ENCODE results near the gene VPS9D1.
"Not testable (repeated sequence)": the region's sequence is repeated elsewhere in the genome, so short reads cannot be mapped to it uniquely, and the experiment has no call there.

The VPS9D1 gene

DNA sequence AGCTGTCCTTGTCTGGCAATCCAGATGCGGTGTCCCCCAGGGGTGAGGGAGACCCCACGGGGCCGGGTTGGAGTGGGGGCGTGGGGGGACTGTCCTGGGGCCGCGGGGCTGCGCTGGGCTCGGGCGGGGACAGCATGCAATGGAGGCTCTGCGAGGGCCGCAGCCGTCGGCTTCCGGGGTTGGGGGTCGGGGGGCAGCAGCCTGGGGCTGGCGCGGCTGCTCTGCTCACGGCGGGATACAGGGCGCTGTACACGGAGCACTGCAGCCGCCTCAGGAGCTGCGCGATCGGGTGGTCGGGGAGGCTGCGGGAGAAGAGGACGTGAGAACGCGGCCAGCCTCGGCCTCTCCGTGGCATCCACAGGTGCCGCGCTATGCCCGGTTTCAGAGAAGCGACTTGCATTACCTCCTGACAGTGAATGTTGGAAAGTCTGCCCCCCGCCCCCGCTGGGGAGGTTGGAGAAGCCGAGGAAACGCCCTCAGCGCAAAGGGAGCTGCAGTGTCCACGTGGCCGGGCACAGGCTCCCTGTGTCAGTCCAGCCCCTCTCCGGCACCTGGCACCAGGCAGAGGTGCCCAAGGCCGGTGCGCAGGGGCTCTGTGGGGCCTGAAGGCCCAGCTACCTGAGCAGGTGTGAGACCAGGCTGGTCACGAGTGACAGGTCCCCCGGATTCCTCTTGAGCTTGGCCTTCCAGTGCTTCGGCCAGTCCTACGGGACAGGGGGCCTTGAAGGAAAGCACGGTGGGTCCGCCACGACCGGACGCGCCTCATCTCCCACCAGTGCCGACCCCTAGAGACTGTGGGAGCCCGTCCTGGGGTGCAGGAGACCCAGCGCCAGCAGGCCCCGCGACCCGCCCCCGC lies 9.8 kb downstream of the VPS9D1 start:
- DNase-seq: no peak

DNA sequence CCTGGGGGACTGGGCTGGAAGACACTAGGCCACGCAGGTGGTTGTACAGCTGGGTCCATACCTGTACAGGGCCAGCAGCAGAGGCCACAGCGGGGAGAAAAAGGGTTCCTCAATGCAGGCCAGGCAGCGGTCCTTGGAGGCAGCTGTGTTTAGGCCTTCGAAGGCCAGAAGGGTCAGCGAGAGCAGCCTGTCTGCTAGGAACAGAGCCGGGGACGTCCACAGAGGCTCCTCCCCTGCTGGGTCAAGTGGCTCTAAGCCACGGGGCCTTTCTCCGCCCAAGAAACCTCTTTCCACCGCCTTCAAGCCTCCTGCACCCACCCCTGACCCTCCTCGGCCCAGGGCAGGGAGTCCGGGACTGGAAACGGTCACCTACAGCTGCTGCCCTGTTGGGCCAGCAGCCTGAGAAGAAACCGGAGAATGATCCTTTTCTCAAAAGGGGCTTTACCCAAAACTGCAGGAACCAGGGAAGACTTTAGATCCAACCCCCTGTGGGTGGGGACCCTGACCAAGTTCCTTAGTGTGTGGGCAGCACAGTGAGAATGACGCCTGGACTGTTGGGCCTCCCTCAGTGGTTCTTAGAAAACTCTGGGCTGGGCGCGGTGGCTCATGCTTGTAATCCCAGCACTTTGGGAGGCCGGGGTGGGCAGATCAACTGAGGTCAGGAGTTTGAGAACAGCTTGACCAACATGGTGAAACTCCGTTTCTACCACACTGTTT lies 10.8 kb downstream of the VPS9D1 start:
- no peak for DNase-seq

DNA sequence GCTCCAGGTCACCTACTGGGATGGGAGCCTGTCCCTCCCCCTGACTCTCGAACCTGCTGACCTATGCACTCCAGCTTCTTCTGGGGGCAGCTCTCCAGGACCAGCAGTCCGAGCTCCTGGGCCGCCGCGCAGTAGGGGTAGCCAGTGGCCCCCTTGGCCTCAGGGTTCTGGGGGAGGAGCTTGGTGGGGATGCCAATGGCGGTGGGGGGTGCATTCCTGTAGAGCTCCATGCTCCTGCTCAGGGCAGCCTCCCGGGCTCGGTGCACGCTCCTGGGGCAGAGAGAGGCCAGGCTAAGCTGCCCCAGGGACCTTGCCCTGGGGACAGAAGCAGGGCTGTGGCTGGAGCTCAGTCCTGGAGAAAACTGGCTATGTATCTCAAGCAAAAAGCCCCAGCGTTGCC lies 11.5 kb downstream of the VPS9D1 start:
- no peak for DNase-seq

DNA sequence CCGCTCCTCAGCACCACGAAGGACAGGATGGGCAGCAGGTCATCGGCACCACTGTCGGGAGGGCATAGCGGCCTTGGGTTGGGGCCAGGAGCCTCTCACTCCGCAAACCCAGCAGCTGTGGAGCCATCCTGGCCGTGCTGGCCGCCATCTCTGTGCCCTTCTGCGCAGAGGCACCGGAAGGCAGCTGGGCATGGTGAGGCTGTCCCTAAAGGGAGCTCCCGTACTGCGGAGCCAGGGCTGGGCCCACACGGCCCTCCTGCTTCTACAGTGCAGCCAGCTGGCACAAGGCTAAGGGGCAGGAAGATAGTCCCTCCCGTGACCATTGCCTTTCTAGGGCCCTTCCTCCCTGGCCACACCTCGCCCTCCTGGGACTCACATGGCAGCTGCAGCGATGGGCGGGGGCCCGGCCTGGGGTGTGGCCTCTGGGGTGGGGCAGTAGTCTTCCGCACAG lies 12.2 kb downstream of the VPS9D1 start:
- DNase-seq: no peak

DNA sequence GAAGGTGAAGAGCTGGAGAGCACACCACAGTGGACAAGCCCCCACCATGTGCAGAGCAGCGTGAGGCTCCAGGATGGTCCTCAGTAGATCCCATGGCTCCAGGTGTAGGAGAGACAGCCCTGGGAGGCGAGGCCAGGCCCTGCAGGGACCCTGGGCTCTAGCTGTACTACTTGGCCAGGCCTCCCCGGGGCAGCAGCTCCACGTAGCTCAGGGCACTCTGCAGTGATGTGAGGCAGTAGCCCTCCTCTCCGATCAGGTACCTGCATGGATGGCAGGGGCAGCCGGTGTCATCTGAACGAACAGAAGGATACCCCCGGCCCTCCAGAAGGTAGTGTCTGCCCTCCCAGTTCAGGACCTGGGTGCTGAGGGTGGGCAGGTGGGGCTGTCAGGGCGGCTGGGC lies 13.0 kb downstream of the VPS9D1 start:
- DNase-seq: no peak

DNA sequence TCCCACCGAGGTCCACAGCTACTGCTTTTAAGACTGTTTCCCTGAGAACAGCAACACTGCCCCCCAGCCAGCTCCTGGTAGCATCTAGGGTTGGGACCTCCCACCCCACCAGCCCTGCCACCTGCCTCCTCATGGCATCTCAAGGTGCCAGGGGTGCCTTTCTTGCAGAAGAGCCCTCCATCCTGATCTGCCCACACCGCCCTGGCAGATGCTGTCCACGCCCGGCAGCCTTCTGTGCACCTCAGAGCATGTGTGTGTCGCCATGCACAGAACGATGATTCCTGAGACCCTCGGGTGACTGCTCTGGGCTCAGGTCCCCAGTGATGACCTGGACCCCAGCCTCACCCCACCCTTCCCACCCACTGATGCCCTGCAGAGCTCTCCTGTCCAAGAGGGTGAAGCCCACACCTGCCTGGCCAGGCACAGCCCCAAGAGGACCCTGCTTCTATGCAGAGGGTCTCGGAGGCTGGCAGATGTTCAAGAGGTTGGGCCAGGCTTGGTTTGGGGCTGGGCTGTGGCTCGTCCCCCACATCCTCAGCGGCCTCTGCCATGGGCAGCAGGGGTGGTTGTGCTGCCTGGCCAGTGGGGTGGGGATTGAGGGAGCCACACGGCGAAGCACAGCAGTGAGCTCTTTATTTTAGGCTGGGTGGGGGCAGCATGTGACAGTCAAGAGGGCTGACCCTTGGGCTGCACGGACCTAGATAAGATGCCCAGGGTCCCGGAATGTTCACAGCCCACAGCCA lies 14.0 kb downstream of the VPS9D1 start:
- no peak for DNase-seq

DNA sequence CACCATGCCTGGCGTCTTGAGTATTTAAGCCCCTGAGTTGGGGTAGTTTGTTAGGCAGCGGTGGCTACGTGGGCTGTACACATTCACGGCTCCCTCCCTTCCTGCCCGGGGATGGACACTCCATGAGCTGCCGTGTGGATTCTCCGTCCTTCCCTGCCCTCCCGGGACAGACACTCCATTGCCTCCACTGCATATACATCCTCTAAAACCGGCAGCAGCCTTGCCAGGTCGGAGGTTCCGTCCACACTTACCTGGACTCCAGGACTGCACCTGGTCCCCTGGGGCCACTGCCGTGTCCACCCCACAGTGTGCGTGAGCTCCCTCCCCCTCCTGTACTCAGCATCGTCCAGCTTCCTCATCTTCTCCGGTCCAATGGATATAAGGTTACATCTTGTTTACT lies 15.7 kb downstream of the VPS9D1 start:
- no peak for DNase-seq

DNA sequence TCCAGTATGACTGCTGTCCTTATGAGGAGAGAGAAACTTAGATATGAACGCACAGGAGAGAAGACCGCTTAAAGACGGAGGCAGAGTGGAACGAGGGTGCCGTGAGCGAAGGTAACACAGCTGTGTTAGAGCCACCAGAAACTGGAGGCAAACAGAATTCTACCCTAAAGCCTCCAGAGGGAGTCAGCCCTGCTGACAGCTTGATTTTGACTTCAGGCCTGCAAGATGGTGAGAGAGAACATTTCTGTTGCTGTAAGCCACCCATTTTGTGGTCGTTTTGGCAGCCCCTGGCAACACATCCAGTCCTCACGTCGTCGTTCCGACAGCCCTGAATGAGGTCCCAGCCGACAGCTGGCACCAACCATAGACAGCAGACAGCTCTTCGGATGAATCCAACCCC lies 16.4 kb downstream of the VPS9D1 start:
- no peak for DNase-seq

DNA sequence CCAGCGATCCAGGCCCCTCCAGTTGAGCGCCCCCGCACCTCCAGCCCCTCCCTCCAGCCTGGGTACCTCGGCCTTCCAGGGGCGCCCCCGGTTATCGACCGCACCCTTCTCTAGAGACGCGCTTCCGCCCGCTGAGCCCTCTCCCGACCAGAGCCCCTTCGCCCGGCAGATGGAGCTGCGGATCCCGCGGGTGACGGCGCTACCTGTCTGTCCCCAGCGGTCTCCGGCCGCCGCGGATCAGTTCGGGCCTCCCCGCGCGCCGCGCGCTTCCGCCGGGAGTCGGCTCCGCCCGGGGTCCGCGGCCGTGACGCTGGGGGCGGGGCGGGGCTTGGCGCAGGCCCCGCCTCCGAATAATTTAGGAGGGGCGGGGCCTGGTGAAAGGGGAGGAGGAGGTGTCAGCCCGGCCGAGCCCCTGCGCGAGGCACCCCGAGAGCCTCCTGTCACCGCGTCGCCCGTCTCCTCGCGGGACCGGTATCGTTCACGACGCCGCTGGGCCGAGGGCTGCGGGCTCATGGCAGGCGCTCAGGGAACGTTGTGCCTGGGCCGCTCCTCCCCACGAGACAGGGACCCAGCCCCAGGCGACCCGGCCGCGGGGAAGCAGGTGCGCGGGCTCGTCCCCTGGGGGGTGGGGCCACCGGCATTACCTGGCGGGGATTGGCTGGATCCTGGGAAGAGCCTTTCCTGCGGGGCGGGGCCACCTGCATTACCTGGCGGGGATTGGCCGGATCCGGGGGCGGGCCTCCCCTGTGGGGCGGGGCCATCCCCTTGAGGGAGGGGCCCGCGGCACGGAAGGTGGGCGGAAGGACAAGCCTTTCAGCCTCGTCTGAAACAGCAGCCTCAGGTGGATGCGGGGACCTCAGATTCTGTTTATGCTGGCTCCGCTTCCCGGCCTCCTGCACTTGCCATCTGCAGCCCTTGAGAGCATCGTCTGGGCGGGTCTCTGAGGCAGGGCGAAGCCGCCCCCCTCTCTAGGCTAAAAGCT lies 19.0 kb downstream of the VPS9D1 start, which contains the start of gene SPATA2L:
Gene SPATA2L (minus strand): TSS at position 281 of the 982 bp plus-strand sequence. CDS start 473 bp downstream, outside the sequence.
- peak; percentile 13 to 96 (median 80) for DNase-seq

DNA sequence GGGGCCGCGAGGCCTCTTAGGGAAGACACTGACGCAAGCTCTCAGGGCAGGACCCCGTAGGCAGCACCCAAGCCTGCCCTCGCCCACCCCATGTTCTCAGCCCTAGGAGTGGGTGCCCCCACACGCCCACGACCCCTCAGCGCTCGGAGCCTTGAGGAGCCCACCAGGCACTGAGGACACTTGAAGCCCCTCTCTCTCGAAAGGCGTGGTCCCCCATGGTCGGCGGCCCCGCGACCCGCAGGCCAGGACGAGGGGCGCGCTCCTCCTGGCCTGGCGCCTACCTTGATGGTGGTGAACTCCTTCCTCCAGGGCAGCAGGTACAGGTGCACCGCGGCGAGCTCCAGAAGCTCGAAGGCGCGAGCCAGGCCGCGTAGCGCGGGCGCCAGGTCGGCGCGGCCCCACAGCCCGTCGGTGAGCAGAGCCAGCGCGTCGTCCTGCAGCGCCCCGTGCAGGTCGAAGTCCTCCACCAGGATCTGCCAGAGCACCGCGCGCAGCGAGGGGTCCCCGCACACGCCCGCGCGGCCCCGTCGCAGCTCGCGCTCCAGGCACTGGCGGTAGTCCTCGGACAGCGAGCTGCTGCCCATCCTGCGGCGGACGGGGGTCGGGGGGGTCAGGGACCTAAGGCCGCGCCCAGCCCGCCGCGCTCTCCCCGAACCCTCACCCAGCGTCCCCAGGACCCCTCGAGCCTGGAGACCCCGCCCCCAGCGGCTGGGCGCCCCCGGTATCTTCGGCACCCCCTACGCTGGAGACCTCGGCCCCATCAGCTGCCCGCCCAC lies 19.9 kb downstream of the VPS9D1 start:
- DNase-seq: peak in 2 of 56 donors; percentile 29 to 34

DNA sequence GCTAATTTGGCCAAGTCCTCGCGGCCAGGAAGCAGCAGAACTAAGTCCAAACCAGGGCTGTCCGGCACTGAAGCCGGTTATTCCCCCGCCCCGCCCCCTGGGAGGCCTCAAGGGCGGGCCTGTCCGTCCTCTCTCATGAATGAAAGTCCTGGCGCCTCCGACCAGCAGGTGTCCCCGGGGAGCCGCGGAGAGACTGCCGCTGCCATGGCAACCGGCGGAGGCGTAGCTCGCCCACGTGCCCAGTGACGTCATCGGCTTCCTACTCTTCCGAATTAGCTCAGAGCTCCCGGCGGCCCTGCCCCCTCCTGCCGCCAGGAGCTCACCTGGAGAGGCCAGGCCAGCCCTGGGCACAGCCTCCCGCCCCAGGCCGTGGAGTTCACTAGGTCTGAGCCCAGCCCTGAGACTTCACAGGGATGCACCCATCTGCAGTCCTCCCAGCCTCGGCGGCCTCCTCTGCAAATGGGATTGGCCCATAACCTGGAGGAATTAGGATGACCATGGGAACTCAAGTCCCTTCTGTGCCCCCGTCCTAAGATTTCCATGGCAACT lies 20.5 kb downstream of the VPS9D1 start:
- DNase-seq: peak; percentile 67 to 99 (median 96)

DNA sequence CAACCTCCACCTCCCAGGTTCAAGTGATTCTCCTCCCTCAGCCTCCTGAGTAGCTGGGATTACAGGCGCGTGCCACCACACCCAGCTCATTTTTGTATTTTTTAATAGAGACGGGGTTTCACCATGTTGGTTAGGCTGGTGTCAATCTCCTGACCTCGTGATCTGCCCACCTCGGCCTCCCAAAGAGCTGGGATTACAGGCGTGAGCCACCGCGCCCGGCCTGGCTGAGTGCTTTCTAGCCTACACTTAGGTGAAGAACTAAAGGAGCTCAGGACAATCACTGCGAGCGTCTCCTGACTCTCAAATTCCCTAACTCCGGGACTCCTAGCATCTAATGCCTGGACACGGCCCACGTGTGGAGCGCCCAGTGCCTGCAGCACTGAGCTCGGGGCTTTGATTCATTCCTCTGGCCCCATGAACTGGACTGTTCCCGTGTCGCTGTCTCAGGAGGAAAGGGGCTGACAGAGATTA lies 21.0 kb downstream of the VPS9D1 start:
- DNase-seq: not testable (repeated sequence)

DNA sequence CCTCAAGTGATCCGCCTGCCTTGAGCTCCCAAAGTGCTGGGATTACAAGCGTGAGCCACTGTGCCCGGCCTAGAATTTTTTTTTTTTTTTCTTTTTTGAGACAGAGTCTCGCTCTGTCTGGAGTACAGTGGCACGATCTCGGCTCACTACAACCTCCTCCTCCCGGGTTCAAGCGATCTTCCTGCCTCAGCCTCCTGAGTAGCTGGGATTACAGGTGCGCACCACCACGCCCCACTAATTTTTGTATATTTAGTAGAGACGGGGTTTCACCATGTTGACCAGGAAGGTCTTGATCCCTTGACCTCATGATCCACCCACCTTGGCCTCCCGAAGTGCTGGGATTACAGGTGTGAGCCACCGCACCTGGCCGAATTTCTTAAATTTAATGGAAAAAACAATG lies 22.0 kb downstream of the VPS9D1 start:
- not testable (repeated sequence) for DNase-seq

DNA sequence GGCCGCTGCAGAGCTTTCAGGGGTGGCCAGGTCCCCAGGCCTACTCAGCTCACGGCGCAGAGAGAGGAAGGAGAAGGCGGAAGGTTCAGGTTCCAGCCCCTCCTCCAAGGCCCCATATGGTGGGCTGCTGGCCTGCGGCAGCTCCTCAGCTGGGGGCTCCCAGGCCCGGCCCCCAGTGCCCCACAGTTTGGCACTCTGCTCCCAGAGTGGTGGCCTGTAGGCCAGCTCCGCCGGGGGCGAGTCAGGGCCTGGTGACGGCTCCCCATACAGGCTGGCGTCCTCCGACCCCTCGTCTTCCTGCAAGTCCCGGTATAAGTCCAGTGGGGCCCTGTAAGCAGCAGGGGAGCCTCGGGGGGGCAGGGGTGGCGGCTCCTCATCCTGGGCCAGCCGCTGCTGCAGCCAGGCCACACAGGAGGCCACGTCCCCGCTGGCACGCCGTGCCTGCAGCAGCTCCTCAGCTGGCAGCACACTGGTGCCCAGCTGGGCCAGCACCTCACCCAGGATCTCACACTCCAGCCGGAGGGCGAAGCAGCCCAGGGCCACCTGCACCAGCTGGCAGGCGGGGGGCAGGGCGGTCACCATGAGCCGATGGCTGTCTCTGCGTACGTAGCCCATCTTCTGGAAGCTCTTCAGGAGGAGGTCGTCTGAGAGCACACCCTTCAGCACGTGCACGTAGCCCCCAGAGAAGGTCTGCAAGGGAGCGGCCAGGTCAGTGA lies 22.9 kb downstream of the VPS9D1 start:
- no peak for DNase-seq

DNA sequence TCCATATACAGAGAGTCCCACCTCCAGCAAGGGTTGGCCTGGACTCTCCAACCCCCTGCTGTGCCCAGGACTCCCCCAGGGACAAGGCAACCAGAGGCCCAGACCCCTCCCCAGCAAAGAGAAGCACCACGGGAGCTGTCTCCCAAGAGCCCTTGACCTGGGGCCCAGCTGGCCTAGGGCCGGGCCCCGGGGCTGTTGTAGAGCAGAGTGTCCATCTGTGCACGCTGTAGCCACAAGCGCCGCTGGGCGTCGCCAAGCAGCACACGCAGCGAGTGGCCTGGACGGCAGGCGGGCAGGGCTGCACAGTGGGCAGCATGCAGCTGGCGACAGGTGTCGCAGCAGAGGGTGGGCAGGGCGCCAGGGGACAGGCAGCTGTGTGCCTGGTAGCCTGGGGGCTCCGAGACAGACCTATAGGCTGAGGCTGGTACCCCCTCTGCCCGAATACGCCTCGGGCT lies 23.5 kb downstream of the VPS9D1 start:
- DNase-seq: no peak

DNA sequence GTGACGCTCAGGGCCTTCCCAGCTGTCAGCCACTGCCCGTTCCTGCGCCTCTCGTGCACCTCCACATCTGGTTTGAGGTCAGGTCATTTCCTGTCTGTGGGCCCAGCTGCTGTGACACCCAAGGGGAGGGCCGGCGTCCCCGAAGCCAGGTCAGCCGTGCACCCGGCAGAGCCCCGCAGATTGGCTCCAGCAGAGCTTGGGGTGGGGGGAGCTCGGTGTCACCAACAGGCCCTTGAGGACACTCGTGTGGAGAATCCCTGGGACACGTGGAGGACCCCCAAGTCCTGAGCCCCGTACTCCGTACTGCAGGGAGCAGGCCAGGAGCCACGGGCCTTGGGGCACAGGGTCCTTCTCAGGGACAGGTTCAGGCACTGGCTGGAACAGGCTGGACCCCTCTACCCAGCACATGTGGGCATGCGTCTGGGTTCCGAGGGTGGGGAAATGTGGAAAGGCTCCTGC lies 24.0 kb downstream of the VPS9D1 start:
- DNase-seq: no peak

DNA sequence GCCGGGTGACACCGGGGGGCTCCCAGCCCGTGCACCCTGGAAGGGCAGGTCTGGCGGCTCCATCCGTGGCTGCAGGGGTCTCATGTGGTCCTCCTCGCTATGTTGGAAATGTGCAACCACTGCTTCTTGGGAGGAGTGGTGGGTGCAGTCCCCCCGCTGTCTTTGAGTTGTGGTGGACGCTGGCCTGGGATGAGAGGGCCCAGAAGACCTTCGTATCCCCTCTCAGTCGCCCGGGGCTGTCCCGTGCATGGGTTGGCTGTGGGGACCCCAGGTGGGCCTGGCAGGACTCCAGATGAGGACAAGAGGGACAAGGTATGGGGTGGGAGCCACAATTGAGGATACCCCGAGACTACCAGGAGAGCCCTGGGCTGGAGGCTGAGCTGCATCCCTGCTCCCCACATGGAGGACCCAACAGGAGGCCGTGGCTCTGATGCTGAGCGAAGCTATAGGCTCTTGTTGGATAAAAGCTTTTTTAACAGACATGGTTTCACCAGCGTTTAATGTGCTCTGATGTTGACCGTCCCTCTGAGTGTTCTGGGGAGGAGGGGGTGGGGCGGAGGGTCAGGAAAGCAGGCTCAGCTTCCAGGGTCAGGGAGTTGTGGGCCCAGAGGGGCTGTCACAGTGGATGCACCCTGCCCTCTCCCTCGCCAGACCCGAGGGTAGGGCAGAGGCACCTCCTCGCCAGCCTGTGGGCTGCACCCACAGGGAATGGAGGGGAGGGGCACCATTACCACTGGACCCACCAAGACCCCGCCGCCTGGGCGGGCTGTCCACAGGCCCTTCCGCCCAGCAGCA lies 24.6 kb downstream of the VPS9D1 start:
- DNase-seq: no peak
